NCI-H82 treated with DMSO at 0.1 percent for 48 hours (cell line): ENCODE data around the gene ARFGAP3.

ENCODE experiments used
- DNase-seq: peaks from one replicate; lab custom pipeline; 2025; ENCODE audit not compliant: unreplicated experiment; lab: John Stamatoyannopoulos, UW

ARFGAP3 gene

DNA sequence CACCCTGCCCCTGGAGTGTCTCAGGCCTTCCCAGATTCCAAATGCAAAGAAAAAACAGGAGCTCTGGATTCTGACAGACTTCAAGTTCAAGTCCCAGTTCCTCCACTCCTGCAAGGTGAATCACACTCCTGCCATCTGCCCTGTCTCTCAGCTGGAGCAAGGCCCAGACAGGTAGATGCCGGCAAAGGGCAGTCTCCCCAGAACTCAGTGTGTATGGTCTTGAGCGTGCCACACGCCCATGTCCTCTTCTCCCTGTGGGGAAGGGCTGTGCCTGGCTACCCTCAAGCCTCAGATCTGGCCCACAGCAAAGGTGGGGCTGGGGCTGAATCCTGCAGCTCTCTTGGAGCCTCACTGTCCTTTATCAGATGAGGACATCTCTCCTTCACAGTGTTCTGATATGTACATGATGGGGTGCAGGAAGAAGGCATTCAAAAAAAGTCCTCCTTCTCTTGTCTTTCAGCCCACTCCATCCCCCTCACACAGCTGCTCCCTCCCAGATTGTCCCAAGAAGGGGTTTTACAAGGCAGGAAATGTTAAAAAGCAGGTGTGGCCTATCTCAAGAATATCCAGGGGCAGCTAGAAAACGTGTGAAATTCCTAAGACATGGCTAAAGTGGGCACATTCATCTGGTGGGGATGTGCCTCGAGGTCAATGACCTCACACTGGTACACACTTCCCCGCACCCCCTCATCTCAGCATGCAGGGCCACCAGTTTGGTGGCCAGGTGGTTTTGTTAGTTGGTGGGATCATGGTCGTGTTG is 27.7 kb upstream of the ARFGAP3 start:
- DNase-seq, result no peak

DNA sequence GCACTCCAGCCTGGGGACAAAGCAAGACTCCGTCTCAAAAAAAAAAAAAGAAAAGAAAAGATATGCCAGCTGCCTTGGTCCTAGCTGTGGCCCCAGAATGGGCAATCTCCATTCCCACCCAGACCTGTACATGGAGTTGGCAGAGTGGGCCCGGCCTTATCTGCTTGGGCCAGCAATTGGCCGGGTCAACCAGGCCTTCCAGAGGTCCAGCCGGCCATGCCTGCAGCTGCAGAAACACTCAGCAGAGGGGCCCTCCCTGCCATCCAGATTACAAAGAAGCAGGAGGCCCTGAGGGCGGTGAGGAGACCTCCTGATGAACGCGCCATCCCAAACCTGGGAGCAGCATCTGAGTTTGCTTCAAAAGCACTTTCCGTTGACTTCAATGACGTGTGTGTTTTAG is 26.9 kb upstream of the ARFGAP3 start:
- DNase-seq, result no peak

DNA sequence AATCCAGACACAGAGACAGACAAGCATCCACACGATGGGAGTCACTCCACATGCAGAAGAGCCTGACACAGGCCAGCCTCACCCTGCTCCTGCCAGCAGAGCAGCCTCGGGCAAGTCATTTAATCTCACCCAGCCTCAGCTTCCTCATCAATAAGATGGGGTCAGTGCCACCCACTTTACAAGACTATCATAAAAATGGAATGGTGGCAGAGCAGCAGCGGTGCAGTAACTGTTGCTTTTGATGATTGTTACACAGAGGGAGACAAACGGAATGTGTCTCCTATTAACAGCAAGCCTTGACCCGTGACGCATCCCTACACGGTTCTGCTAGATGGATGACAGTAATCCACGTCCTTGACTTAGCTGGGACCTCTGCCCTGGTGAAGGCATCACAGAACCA is 26.0 kb upstream of the ARFGAP3 start:
- no peak for DNase-seq

DNA sequence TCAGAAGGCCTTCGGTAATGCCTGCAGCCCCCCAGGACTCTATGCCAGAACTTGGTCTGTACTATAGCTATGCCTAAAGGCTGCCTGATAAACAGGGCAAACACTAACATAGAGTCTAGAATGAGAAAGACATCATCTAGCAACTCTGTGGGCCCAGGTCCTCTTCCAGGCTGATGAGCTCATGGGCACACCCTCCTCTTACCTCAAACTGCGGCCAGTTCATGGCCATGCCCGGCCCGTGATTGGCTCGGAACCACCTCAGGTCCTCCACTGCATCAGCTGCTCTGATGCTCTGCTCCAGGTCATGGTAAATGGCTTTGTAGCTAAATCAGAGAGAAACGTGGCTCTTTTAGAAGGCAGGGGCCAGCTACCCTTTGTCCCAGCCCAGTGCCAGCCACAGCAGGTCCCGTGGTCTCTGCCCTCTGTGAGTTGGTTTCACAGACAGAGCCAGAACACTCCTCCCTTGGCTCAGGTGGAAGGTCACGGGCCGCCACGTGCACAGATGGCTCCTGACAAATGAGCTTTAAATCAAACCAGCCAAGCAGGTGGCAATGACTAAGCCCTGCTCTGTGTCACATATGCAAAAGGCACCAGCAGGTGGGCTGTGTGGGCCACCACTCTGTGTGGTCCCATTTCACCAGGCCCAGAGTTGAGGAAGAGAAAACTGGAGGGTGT is 25.0 kb upstream of the ARFGAP3 start:
- DNase-seq, result no peak

DNA sequence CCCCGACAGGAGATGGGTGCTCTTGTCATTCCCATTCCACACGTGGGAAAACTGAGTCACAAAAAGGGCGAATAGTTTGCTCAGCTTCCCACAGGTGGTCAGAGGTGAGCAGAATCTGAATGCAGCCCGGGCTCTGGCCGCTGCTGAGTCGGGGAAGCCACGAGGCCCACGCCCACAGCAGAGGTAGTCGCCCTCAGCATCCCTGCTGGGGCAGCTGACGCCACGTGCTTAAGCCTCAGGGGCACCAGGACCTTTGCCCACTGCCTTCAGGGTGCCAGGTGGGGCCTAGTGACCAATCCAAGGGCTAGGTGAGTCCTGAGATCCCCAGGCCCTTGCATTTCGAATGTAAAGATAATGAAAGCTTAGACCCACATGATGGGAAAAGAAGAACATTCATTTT is 24.2 kb upstream of the ARFGAP3 start:
- DNase-seq, result no peak

DNA sequence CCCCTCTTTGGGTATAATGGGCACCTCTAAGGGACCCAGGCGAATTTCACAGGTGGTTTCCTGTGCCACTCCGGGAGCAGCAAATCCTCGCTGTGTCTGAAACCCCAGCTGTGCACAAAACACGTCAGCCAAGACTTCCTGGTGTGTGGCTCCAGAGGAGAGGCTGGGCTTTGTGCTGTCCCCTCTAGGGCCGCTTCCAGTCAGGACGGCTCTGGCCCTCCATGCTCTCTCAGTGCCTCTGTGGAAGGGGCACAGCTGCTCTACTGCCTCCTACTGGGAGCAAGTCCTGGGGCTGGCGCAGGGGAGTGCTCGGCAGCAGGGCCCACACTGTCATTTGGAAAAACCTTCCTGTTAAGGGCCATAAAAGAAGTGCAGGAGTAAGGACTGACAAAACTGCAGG is 23.7 kb upstream of the ARFGAP3 start:
- no peak for DNase-seq

DNA sequence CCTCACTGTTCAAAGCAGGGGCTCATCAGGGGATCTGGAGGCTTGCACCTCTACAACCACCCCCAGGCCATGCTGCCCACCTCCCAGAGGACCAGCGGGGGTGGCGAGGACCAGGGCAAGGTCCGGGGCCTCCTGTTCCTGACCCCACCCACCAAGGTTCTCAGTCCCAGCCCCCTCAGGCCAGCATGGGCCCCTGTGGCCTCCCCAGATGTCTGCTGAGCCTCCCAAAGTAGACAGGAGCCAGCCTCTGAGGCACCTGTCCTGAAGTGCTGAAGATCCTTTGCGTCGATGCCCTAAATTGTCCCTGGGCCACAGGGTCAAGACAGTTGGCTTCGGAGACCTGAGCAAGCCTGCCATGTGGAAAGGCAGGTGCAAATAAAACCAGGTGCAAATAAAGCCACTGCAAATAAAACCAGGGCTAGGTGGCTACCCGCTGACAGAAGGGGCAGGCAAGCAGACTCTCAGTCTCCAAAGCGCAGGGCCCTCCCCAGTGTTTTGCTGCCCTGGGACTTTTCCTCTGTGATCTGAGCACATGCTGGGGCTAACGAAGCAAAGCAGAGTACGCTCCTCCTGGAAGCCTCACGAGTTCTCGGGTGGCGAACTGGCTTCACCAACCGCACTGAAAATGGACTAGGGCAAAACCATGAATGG is 22.4 kb upstream of the ARFGAP3 start:
- no peak for DNase-seq

DNA sequence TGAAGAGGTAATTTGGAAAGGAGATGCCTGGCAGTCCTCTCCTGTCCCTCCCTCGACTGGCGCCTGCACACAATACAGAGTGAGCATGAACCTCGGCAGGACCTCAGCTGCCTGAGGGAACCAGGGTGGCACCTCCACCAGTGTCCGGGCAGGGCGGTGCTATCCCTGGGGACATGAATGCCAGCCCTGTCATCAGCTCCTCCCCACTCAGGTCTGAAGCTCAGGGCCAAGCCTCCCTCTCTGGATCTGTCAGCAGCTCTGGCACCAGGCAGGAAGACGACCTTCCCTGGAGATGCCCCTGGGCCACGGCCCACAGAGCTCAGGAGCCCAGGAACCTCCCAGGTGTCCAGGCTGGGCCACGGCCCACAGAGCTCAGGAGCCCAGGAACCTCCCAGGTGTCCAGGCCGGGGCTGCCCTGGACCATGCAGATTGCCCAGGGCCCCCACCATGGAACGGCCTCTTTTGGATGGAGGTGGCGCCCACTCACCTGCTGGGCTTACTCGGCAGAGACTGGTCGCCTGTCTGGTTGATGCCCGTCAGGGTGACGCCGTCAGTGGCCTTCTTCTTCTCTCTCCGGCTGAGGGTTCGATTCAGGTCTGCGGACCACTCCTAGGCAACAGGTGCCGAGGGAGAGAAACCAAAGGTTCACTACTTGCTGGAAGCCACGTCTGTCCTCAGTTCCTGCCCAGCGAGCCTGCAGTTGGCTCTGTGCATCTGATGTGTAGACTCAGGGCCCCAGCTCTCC is 21.7 kb upstream of the ARFGAP3 start:
- DNase-seq, result no peak

DNA sequence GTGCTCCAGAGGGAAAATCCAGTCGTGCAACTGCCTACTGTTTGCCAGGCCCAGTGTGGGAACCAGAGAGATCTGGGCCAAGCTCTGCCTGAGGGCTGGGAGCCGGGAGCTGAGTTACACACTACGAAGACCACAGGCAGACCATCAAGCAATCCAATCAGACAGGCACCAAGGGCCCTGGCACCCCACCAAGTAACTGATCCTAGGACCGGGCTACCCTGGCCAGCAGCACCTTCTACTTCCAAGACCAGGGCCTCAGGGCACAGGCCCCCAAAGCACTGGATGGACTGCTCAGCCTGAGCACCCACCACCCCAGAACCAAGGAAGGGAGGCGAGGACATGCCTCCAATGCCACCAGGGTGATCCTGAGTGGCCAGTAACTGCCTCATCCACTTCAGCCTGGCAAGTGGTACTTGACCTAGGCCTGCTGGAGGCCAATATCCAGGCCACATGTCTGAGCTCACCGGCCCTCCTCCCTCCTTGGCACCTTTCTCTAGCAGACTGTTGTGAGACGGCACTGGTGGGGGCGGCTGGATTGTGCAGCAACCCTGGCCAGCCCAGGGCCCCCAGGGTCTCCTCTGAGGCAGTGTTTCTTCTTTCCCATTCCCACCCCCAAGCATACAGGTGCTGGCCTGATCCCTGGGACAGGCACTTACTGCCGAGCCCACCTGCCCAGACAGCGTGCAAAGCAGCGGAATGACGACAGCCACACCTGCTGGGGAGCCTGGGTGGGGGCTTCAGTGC is 20.7 kb upstream of the ARFGAP3 start:
- no peak for DNase-seq

DNA sequence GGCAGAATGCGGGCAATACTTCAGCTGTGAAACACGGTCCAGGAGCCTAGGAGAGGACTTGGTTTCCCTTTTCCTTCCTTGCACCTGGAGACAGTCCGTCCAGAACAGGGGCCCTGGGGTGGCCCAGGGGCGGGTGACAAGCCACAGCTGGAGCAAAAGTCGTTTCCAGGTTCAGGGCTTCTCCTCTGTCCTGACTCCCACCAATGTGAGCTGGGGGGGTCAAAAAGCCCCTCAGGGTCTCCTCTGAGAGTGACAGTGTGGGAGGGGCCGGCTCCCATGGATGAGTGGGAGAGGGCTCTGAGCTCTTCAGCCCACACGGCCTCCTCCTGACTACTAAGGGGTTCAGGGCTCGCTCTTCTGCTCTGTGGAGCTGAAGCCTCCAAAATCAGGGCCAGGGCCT is 20.1 kb upstream of the ARFGAP3 start:
- DNase-seq, result no peak

DNA sequence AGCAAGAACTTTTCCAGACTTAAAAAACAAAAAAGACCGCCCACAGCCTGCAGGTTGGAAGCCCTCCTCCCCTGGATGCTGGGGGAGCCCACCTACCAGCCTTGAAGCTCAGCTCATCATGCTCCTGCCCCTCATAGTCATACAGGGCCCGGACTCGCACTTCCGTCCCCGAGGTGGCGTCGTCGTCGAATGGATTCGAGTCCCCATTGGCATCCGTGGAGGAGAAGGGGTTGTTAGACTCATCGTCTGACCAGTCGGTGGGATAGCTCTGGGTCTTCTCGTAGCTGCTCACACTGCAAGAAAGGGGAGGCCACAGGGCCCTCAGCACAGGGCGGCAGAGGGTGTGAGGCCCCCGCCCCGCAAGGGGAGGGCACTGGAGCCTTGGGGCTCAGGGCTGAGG is 19.0 kb upstream of the ARFGAP3 start:
- no peak for DNase-seq

DNA sequence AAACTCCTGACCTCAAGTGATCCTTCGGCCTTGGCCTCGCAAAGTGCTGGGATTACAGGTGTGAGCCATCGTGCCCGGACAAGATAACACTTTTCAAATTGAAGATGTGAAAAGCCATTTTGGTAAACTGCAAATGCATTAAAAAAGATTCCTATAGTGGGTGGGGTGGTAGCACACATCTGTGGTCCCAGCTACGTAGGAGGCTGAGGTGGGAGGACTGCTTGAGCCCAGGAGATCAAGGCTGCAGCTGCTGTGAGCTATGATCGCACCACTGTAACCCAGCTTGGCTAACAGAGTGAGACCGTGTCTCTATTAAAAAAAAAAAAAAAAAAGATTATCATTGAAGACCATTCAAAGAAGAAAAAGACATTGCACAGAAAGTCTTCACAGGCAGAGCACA is 16.9 kb upstream of the ARFGAP3 start:
- no peak for DNase-seq

DNA sequence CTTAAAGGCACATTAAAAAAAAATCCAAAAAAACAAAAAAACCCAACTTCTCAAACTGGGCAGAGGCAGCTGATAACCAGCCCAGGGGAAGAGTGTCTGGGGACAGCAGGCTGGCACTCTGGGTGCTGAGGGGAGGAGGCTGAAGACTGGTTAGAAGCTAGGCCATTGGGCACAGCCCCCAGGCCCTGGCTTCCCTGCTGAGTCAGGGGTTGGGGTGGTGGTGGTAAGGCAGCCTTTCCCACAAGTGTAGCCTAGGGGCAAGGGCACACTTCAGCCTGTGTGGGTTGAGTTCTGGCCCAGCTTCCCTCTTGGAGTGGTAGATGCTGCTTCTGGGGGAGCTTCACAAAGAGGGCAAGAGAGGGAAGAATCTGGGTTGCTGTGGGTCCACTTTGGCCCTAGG is 16.3 kb upstream of the ARFGAP3 start:
- no peak for DNase-seq

DNA sequence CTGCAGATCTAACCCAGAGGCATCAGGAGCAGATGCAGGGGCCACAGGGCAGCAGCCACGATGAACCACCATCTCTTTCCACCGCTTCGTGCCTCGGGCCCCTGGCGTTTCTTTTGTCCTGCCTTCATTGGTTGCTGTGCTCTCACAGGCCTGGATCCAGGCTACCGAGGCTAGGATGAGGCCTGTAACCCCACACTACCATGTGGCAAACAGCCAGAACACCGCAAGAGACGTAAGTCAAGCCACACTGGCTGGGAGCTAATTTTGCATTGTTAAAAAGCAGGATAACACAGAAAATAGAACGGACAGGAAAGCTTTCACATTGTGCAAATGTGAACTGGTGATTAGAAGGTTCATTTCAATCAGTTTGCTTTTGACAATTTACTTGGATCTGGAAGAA is 15.7 kb upstream of the ARFGAP3 start:
- DNase-seq, result no peak

DNA sequence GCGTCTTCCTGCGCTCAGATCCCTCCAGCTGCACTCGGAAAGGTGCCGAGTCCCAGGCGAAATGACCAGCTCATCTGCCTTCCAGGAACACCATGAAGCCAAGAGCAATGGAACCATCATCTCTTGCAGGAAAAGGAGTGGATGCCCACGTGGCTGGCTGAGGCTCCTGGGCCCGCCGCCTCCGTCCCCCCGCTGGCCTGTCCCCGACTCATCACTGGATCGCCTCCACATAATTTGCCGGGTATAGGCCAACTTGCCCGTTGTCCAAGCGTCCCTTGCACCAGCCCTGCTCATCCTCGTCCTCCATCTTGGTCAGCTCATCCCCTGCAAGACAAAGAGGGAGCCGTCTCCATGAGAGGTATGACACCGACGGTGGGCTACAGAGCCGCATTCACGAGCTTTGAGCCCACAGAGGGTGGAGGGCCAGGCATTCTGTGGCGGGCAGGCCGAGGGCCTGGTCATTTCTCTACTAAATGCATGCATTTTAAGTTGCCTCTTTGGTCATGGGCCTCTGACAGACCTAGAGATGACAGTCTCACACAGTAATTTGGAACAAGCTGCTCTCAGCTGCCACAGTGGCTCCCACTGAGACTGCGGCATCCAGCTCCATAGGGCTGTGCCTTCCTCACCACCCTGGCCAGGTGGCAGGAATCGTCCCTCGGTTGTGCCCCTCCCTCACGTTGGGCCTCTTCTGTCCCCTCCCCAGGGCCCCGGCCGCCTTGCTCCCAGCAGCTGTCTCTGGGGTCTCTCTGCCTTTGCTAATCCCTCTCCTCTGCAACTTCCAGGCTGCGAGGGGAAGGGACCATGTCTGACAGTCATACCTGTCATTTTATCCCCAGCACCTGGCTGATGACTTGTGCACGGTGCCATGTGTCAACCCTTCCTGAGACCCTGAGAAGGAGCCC is 14.3 kb upstream of the ARFGAP3 start:
- DNase-seq, result no peak

DNA sequence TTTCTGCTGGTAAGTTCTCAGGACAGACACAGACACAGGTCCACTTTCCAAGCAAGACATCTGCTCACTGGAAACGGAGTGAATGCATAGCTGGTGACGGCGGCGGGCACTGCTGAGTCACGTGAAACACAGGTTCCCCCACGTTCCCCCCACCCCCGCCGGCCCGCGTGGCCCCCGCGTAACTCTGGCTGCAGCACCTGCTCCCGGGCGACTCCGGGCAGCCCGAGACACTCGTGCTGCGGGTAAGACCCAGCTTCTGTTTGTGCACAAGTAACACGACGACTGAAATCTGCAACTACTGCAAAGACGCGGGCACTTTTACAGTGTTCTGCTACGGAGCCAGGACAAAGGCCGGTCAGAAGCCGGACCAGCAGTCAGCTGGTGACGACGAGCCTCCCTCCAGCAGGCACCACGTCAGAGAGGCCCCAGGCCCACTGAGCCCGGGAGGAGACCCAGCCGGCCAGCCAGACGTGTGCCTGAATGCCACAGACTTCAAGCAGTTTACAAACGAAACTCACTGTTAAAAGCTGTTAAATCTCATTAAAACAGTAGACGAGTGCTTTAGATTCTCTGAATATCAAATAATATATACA is 12.9 kb upstream of the ARFGAP3 start:
- no peak for DNase-seq

DNA sequence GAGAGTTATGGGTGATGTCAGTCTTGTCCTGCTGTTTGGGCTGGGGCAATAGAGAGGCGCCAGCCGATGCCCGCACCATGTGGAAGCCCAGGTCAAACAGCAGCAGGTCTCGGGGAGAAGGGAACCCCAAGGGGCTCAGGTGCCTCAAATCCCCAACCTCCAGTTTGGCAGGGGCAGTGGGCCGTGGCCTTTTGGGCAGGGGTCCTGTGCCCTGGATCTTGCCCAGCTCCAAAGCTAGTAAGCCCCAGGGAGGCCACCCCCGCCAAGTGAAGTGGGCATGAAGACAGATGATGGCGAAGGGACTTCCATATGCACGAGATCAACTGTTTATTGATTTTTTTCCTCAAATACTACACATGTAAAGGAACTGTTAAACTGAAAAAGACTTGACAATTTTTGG is 12.4 kb upstream of the ARFGAP3 start:
- no peak for DNase-seq

DNA sequence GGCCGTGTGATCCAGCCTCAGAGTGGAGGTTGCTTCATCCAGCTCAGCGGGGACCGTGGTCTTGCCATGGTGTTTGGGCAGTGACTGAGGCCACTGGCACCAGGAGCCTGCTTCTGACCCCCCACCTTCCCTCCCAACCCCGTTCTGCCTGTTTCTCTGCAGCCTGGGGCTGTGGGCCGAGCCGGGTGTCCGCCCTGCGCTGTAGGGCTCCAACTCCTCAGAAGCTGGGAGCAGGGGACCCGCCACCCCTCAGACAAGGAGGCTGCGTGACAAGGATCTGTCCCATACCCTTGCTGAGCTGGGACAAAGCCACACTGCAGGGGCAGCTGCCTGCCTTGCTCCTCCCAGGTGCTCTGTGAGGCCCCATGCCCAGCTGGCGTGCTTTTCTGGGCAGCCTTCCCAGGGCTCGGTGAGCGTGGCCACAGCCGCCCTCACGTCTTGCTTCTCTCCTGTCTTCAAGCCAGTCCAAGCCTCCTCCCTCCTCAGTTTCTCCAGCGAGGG is 11.7 kb upstream of the ARFGAP3 start:
- DNase-seq, result no peak

DNA sequence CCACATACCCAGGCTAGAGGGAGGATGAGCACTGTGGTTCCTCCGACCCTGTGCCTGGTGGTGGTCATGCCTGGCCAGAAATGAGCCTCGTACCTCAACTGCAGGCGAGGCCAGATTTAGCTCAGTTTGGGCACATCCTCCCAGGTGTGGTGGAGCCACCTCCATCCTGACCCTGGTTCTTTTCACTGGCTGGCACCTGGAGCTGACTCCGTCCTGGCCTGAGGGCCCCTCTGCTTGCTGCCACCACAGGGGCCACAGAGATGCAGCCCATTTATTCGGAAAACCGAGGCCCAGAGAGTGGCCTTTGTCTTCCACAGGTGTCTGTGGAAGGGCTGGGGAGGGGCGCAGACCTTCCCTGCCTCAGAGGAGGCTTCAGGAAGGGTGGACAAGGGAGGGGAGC is 9.0 kb upstream of the ARFGAP3 start:
- no peak for DNase-seq
